ENCODE measurements around the gene FOXI1. TPM values are rescaled to one million over a fixed set of nuclear protein-coding genes. Genes with fewer than 3 reads are reported as not detected.

The FOXI1 gene
- total and polyA plus RNA-seq, 2 donors (not counting 3 experiments of a cell fraction or from before 2014, with no cell fraction given), result not detected

DNA sequence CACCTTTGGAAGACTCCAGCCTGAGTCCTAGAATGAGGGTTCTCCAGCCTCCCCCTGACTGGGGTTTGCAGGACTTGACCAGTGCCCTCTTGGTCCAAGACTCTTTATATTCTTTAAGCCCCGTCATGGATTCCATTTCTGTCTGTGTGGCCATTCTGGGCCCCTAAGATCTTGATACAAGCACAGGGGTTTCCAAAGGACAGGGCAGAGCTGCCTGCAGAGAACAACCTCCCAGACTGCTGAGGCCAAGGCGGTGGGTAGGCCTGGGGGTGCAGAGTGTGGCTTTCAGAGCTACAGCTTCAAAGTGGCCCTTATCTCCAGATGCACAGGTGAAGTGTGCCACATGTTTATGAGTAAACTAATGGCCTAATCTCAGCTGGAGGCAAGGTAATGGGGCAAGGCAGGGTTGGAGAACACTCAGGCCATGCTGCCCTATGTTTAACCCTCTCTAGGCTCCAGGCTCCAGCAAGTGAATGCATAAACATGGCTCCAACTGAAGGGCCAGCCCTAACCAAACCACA, 32.1 kb downstream of the FOXI1 start:
- CTCF ChIA-PET, result interaction anchor here (0.9 kb wide), 1 partner anchor 88 kb away, joined by 3 read pairs; no protein-coding TSS in a partner anchor

More for the DNA sequence above, 32.1 kb downstream of the FOXI1 start:
- H4K20me1 ChIP-seq (replicated peaks; ENCODE audit: control insufficient read depth, extremely low read depth, insufficient read depth, low read length), result no peaks in the 10 kb centered on the region
- H3K27ac ChIP-seq (ENCODE audit: insufficient read depth, low read depth, low read length), result peak overlapping the region; percentile 3
- H3K9me3 ChIP-seq (replicated peaks; ENCODE audit: control insufficient read depth, insufficient read depth, low read length), result no peaks in the 10 kb centered on the region
- no peak for DNase-seq (ENCODE audit: low read depth, low spot score)
- intact Hi-C loops (cut with micrococcal nuclease) (loop anchor here (10.0 kb wide), 1 partner anchor 783 kb away; no protein-coding TSS in a partner anchor), dilution Hi-C loops (cut with MboI; ENCODE audit: extremely low pct_ligation_motif_present, low sequenced_read_pairs) (no loop called here)
- H3K9ac ChIP-seq (replicated peaks; ENCODE audit: extremely low read depth, insufficient read depth, low read length), result no peak overlapping the region
- BruUV-seq (replicated peaks), result no TSS peak
- no peak for FAIRE-seq
- no peak overlapping the region for H3K4me2 ChIP-seq (ENCODE audit: insufficient read depth, low read length)
- peaks cover 64% of the 10 kb centered on the region for H3K4me1 ChIP-seq (ENCODE audit: control insufficient read depth, extremely low read depth, insufficient read depth, low read length)
- TF ChIP-seq JUN (IDR thresholded peaks at IDR 0.05; ENCODE audit: borderline replicate concordance, insufficient read depth, insufficient read length, low read depth), result no peak
- TF ChIP-seq GATA2 (IDR thresholded peaks at IDR 0.05; ENCODE audit: insufficient read depth, insufficient read length, low read depth, low read length), result no peak
- no peak for TF ChIP-seq POLR2A (IDR thresholded peaks at IDR 0.05; ENCODE audit: low read depth, low read length)
- TF ChIP-seq EZH2 (IDR thresholded peaks at IDR 0.05; ENCODE audit: borderline replicate concordance, low read depth, low read length, severe bottlenecking), result no peak
- TF ChIP-seq MYC (IDR thresholded peaks at IDR 0.05; ENCODE audit: low read depth, low read length), result no peak
- no peak for TF ChIP-seq POLR2AphosphoS5 (IDR thresholded peaks at IDR 0.05; ENCODE audit: insufficient read depth, low read depth, low read length)
- TF ChIP-seq, protein P1, sequence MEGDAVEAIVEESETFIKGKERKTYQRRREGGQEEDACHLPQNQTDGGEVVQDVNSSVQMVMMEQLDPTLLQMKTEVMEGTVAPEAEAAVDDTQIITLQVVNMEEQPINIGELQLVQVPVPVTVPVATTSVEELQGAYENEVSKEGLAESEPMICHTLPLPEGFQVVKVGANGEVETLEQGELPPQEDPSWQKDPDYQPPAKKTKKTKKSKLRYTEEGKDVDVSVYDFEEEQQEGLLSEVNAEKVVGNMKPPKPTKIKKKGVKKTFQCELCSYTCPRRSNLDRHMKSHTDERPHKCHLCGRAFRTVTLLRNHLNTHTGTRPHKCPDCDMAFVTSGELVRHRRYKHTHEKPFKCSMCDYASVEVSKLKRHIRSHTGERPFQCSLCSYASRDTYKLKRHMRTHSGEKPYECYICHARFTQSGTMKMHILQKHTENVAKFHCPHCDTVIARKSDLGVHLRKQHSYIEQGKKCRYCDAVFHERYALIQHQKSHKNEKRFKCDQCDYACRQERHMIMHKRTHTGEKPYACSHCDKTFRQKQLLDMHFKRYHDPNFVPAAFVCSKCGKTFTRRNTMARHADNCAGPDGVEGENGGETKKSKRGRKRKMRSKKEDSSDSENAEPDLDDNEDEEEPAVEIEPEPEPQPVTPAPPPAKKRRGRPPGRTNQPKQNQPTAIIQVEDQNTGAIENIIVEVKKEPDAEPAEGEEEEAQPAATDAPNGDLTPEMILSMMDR (IDR thresholded peaks at IDR 0.05; ENCODE audit: extremely low read depth in 1 of 2, insufficient read depth in 1 of 2, low read depth in 1 of 2, low read length in 2 of 2), result no peak
- TF ChIP-seq, protein P2, sequence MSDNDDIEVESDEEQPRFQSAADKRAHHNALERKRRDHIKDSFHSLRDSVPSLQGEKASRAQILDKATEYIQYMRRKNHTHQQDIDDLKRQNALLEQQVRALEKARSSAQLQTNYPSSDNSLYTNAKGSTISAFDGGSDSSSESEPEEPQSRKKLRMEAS (IDR thresholded peaks at IDR 0.05; ENCODE audit: insufficient read depth, insufficient read length), result no peak
- TF ChIP-seq FOS (IDR thresholded peaks at IDR 0.05; ENCODE audit: borderline replicate concordance, insufficient read depth, low read length), result no peak
- H3K27me3 ChIP-seq (ENCODE audit: control insufficient read depth in 2 of 2, insufficient read depth in 2 of 2, low read length in 2 of 2), result no peaks in the 10 kb centered on the region
- H3K4me3 ChIP-seq (replicated peaks in 1 of 3; ENCODE audit: insufficient read depth in 1 of 3, low read depth in 1 of 3, low read length in 3 of 3), result no peak overlapping the region
- H3K79me2 ChIP-seq (ENCODE audit: control insufficient read depth, insufficient read depth, low read length), result no peaks in the 10 kb centered on the region
- no peaks in the 10 kb centered on the region for H3K9me1 ChIP-seq (replicated peaks; ENCODE audit: control insufficient read depth, extremely low read depth, insufficient read depth, low read length)
- POLR2A ChIA-PET, result no interaction called here
- H2AFZ ChIP-seq (ENCODE audit: low read depth, low read length), result no peak overlapping the region
- H3K36me3 ChIP-seq (ENCODE audit: control insufficient read depth in 2 of 2, extremely low read depth in 1 of 2, insufficient read depth in 2 of 2, low read length in 2 of 2), result no peaks in the 10 kb centered on the region
